Measurements from ENCODE around the gene MYL7. TPM values are rescaled to one million over a fixed set of nuclear protein-coding genes. Genes with fewer than 3 reads are reported as not detected.

Gene MYL7
- total RNA-seq, 1 donor from 2014 or later = 0.82 TPM

DNA sequence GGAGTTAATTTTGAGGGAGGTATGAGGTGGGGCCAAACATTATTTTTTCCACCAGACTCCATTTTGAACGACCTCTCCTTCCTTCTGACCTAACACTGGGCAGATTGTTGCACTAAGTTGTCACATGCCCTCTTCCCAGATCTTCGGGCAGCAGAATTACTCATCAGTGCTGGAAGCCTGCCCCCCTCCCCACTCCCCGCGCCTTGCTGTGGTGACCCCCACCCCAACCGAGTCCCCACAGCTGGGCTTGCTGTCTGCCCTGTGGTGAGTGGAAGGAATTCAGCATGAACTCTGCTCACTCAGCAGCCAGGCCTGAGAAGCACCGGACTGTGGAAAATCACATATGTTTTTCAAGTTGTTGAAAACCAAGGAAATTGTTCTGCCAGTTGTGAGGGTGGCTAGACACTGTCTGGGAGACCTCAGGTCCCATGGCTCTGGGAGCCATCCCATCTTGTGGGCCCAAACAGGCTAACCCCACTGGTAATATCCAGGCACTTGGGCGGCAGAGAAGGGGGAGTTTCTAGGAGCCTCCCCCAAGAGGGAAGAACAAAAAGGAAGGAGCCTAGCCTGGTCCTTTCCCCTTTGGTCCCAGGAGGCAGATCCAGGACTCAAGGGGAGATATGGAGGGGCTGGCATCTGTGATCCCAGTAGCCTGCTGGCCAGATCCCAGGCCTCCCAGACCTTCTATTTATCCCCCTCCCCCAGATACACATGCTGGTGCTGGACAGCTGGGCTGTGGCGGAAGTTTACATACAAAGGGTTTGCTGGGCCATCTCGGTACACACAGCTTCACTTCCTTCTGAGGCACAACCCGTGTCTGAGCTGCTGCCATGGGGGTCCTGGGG, 40.5 kb downstream of the MYL7 start:
- H3K4me3 Mint-ChIP-seq (ENCODE audit: unreplicated experiment) = no peak overlapping the region
- no peaks in the 10 kb centered on the region for H3K9me3 Mint-ChIP-seq (ENCODE audit: unreplicated experiment)
- peaks cover 10% of the 10 kb centered on the region for H3K4me1 Mint-ChIP-seq (ENCODE audit: unreplicated experiment)
- H3K27ac Mint-ChIP-seq (ENCODE audit: unreplicated experiment) = no peak overlapping the region
- peaks cover under 1% of the 10 kb centered on the region for H3K36me3 Mint-ChIP-seq (ENCODE audit: low read depth, unreplicated experiment)
- TF ChIP-seq, protein P1, sequence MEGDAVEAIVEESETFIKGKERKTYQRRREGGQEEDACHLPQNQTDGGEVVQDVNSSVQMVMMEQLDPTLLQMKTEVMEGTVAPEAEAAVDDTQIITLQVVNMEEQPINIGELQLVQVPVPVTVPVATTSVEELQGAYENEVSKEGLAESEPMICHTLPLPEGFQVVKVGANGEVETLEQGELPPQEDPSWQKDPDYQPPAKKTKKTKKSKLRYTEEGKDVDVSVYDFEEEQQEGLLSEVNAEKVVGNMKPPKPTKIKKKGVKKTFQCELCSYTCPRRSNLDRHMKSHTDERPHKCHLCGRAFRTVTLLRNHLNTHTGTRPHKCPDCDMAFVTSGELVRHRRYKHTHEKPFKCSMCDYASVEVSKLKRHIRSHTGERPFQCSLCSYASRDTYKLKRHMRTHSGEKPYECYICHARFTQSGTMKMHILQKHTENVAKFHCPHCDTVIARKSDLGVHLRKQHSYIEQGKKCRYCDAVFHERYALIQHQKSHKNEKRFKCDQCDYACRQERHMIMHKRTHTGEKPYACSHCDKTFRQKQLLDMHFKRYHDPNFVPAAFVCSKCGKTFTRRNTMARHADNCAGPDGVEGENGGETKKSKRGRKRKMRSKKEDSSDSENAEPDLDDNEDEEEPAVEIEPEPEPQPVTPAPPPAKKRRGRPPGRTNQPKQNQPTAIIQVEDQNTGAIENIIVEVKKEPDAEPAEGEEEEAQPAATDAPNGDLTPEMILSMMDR (IDR thresholded peaks at IDR 0.05; ENCODE audit: unreplicated experiment) = no peak
- H3K27me3 Mint-ChIP-seq (ENCODE audit: unreplicated experiment) = peaks cover 13% of the 10 kb centered on the region
- no peak for DNase-seq (ENCODE audit: low spot score)

DNA sequence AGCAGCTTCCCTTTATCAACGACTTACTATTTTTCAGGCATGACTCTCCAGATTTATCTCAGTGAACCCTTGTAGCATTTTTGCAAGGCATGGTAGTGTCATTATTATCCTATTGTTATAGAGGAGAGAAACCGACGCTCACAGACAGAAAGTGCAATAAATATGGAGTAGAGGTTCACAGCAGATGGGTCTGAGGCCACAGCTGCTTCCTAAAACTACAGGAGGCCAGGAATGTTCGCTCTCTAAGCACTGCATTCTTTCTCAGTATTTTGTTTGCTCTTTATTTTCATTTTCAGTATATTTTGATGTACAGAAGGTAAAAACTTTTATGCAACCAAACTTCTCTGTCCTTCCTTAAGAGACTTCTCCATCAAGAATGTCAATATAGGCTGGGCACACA, 41.5 kb downstream of the MYL7 start:
- no peak for DNase-seq (ENCODE audit: low spot score)
- H3K4me1 Mint-ChIP-seq (ENCODE audit: unreplicated experiment) = peaks cover 4% of the 10 kb centered on the region
- peaks cover 16% of the 10 kb centered on the region for H3K27me3 Mint-ChIP-seq (ENCODE audit: unreplicated experiment)
- TF ChIP-seq, protein P1 (IDR thresholded peaks at IDR 0.05; ENCODE audit: unreplicated experiment) = no peak
- no peak overlapping the region for H3K27ac Mint-ChIP-seq (ENCODE audit: unreplicated experiment)
- H3K4me3 Mint-ChIP-seq (ENCODE audit: unreplicated experiment) = no peak overlapping the region
- no peaks in the 10 kb centered on the region for H3K9me3 Mint-ChIP-seq (ENCODE audit: unreplicated experiment)
- no peaks in the 10 kb centered on the region for H3K36me3 Mint-ChIP-seq (ENCODE audit: low read depth, unreplicated experiment)

DNA sequence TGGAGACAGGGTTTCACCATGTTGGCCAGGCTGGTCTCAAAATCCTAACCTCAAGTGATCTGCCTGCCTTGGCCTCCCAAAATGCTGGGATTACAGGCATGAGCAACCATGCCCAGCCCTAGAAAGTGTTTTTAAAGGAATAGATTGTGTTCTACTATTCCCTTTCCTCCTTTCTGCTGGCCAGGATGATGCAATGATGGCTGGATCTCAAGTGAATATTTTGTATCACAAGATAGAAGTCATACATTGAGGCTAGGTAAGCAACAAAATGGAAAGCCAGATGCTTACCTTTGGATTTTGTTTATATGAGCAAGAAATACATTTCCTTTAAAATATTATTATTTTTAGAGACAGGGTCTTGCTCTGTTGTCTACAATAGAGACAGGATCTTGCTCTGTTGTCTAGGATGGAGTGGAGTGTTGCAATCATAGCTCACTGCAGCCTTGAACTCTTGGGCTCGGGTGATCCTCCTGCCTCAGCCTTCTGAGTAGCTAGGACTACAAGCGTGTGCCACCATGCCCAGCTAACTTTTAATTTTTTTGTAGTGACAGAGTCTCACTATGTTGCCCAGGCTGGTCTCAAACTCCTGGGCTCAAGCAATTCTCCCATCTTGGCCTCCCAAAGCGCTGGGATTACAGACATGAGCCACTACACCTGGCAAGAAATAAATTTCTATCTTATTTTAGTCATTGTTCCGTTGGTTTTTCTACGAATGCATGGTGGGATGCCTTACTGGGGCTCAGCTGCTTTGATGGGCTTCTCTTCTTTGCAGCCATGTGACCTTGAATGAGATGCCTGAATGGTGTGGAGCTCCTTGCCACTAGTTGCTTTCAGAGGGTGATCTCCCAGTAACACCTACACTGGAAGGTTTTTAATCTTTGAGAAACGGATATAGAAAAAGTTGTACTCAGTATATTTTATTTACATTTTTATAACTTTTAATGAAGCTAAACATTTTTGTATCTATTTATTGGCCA, 42.8 kb downstream of the MYL7 start:
- H3K4me3 Mint-ChIP-seq (ENCODE audit: unreplicated experiment) = no peak overlapping the region
- no peaks in the 10 kb centered on the region for H3K9me3 Mint-ChIP-seq (ENCODE audit: unreplicated experiment)
- no peak for DNase-seq (ENCODE audit: low spot score)
- H3K27ac Mint-ChIP-seq (ENCODE audit: unreplicated experiment) = no peak overlapping the region
- H3K36me3 Mint-ChIP-seq (ENCODE audit: low read depth, unreplicated experiment) = no peaks in the 10 kb centered on the region
- peaks cover 1% of the 10 kb centered on the region for H3K4me1 Mint-ChIP-seq (ENCODE audit: unreplicated experiment)
- TF ChIP-seq, protein P1 (IDR thresholded peaks at IDR 0.05; ENCODE audit: unreplicated experiment) = no peak
- peaks cover 17% of the 10 kb centered on the region for H3K27me3 Mint-ChIP-seq (ENCODE audit: unreplicated experiment)

GRCh38 chr7:44097064-44097932, 43.8 kb downstream of the MYL7 start:
- no peak overlapping the region for H3K27ac Mint-ChIP-seq (ENCODE audit: unreplicated experiment)
- TF ChIP-seq, protein P1 (IDR thresholded peaks at IDR 0.05; ENCODE audit: unreplicated experiment) = no peak
- H3K4me3 Mint-ChIP-seq (ENCODE audit: unreplicated experiment) = peak overlapping the region; percentile 31
- H3K36me3 Mint-ChIP-seq (ENCODE audit: low read depth, unreplicated experiment) = no peaks in the 10 kb centered on the region
- H3K27me3 Mint-ChIP-seq (ENCODE audit: unreplicated experiment) = peaks cover 12% of the 10 kb centered on the region
- no peak for DNase-seq (ENCODE audit: low spot score)
- peaks cover 5% of the 10 kb centered on the region for H3K4me1 Mint-ChIP-seq (ENCODE audit: unreplicated experiment)
- H3K9me3 Mint-ChIP-seq (ENCODE audit: unreplicated experiment) = no peaks in the 10 kb centered on the region
